T-cell (primary cell): ENCODE measurements around the gene CNTRL. TPM values are rescaled to one million over a fixed set of nuclear protein-coding genes. Genes with fewer than 3 reads are reported as not detected.

Experiments
- ATAC-seq, 4 experiments: fragments of 200-7000 bp in 3 of 4; fragments of 150-1000 bp in 1 of 4; cut with Tn5 transposase; replicated peaks in 1 of 4; 1 replicate in 3 of 4; 2 replicates in 1 of 4; pipeline ENCODE4 v1.10.0; 2021; ENCODE audit warnings: moderate library complexity in 3 of 4, mild to moderate bottlenecking in 2 of 4, moderate number of reproducible peaks in 1 of 4
- CTCF ChIA-PET, 2 donors: fragments of 300-600 bp; sonication (Branson Sonifier 250); formaldehyde crosslinking; loops; one replicate each; lab custom pipeline; 2022; ENCODE audit warnings: antibody characterized with exemption in 2 of 2; lab: Charles Lee
- POLR2A ChIA-PET, 2 donors: fragments of 300-600 bp; sonication (Branson Sonifier 250); formaldehyde crosslinking; loops; one replicate each; lab custom pipeline; 2022; ENCODE audit warnings: antibody characterized with exemption in 2 of 2; lab: Charles Lee
- DNase-seq, 35 experiments: peaks; one replicate each; pipeline versions ENCODE4 v3.0.0 to v3.0.0-alpha.2; 2013 to 2023
- H3K27ac ChIP-seq: one replicate; pipeline ENCODE4 v1.5.1; 2013; ENCODE audit warnings: low read length
- H3K27me3 ChIP-seq, 2 experiments: replicated peaks in 1 of 2; 1 replicate in 1 of 2; 2 replicates in 1 of 2; pipeline versions ENCODE4 v1.6.1 to v1.7.0; 2013; ENCODE audit warnings: low read length in 1 of 2, mixed read lengths in 1 of 2; ENCODE audit not compliant: control insufficient read depth in 2 of 2, insufficient read depth in 2 of 2; ENCODE audit errors: extremely low read depth in 1 of 2
- H3K36me3 ChIP-seq, 2 donors: 1 replicate in 1 of 2; 2 replicates in 1 of 2; pipeline versions ENCODE4 v1.6.1 to v1.7.0; 2013; ENCODE audit warnings: low read length in 1 of 2; ENCODE audit not compliant: control insufficient read depth in 2 of 2, insufficient read depth in 1 of 2; ENCODE audit errors: extremely low read depth in 1 of 2
- H3K4me1 ChIP-seq, 2 experiments: 1 replicate in 1 of 2; 2 replicates in 1 of 2; pipeline versions ENCODE4 v1.6.1 to v1.7.0; 2013; ENCODE audit warnings: low read length in 2 of 2, mixed read lengths in 1 of 2; ENCODE audit not compliant: insufficient read depth in 2 of 2, control insufficient read depth in 1 of 2; ENCODE audit errors: extremely low read depth in 1 of 2
- H3K4me3 ChIP-seq, 2 donors: 1 replicate in 1 of 2; 2 replicates in 1 of 2; pipeline versions ENCODE4 v1.5.1 to v1.7.0; 2013; ENCODE audit warnings: mild to moderate bottlenecking in 2 of 2, low read length in 1 of 2, moderate library complexity in 1 of 2; ENCODE audit not compliant: control insufficient read depth in 1 of 2; ENCODE audit errors: extremely low read depth in 1 of 2
- H3K9me3 ChIP-seq: 2 replicates; pipeline ENCODE4 v1.7.0; 2013
- H3K27ac Mint-ChIP-seq, 2 donors: one replicate each; pipeline ENCODE4 v1.8.0; 2020 to 2021; ENCODE audit warnings: mild to moderate bottlenecking in 2 of 2, mixed read lengths in 2 of 2
- H3K27me3 Mint-ChIP-seq, 2 donors: one replicate each; pipeline ENCODE4 v1.8.0; 2021 to 2022; ENCODE audit warnings: mixed read lengths in 2 of 2
- H3K36me3 Mint-ChIP-seq: one replicate; pipeline ENCODE4 v1.8.0; 2021; ENCODE audit warnings: mixed read lengths
- H3K4me1 Mint-ChIP-seq, 3 donors: one replicate each; pipeline ENCODE4 v1.8.0; 2020 to 2022; ENCODE audit warnings: mixed read lengths in 3 of 3, mild to moderate bottlenecking in 1 of 3
- H3K4me3 Mint-ChIP-seq, 3 donors: one replicate each; pipeline ENCODE4 v1.8.0; 2020 to 2022; ENCODE audit warnings: mild to moderate bottlenecking in 3 of 3, mixed read lengths in 3 of 3, moderate library complexity in 3 of 3
- H3K9me3 Mint-ChIP-seq, 3 donors: one replicate each; pipeline ENCODE4 v1.8.0; 2020 to 2022; ENCODE audit warnings: mixed read lengths in 3 of 3
- WGBS: methylation state at CpG from one replicate; pipeline ENCODE4 v1.1.5; 2013; ENCODE audit warnings: missing lambda C conversion rate; ENCODE audit not compliant: insufficient coverage; 5-methylcytosine and 5-hydroxymethylcytosine counted together
- total RNA-seq, 35 experiments: library from RNA in 6 of 35; stranded (reverse) in 6 of 35; fragments of 120-200 nt in 1 of 35; gene quantifications; one replicate each; pipeline versions ENCODE4 v1.2.1 to v1.2.4 and lab custom pipeline; 2013 to 2026

The CNTRL gene
- total RNA-seq, 5 donors from 2014 or later (not counting 1 experiment from before 2014, with no cell fraction given): 84.6 to 101 (median 93.7) TPM

GRCh38 chr9:121204121-121204520, 129.4 kb downstream of the CNTRL start:
- H3K27ac Mint-ChIP-seq: no peak overlapping the region
- no peaks in the 10 kb centered on the region for H3K9me3 Mint-ChIP-seq
- Histone ChIP-seq H3K27me3 (no peaks in the 10 kb centered on the region), H3K9me3 (no peaks in the 10 kb centered on the region), H3K4me1 (peaks cover 11 to 23% of the 10 kb centered on the region in 2 experiments), H3K36me3 (no peaks in the 10 kb centered on the region), H3K4me3 (no peak overlapping the region), H3K27ac (no peak overlapping the region)
- ChIA-PET POLR2A (no interaction called here), CTCF (no interaction called here)
- no CpG with 5 or more reads among the region's 2 CpGs for WGBS
- DNase-seq (no peak), ATAC-seq (no peak)
- H3K4me3 Mint-ChIP-seq: no peak overlapping the region
- H3K27me3 Mint-ChIP-seq: no peaks in the 10 kb centered on the region
- H3K4me1 Mint-ChIP-seq: peaks cover 35 to 49% (median 40%) of the 10 kb centered on the region in 3 donors
- no peaks in the 10 kb centered on the region for H3K36me3 Mint-ChIP-seq

GRCh38 chr9:121204611-121205010, 129.9 kb downstream of the CNTRL start:
- H3K4me1 ChIP-seq: peaks cover 11 to 18% of the 10 kb centered on the region in 2 experiments
- Mint-ChIP-seq H3K4me1 (peaks cover 30 to 45% (median 35%) of the 10 kb centered on the region in 3 donors), H3K27me3 (no peaks in the 10 kb centered on the region), H3K9me3 (no peaks in the 10 kb centered on the region), H3K27ac (no peak overlapping the region), H3K4me3 (no peak overlapping the region), H3K36me3 (no peaks in the 10 kb centered on the region)
- no peak overlapping the region for H3K4me3 ChIP-seq
- no peak for DNase-seq
- H3K27ac ChIP-seq: no peak overlapping the region
- CTCF ChIA-PET: no interaction called here
- H3K27me3 ChIP-seq: no peaks in the 10 kb centered on the region
- H3K9me3 ChIP-seq: no peaks in the 10 kb centered on the region
- POLR2A ChIA-PET: no interaction called here
- H3K36me3 ChIP-seq: no peaks in the 10 kb centered on the region
- no peak for ATAC-seq

- Histone ChIP-seq H3K27ac (no peak overlapping the region), H3K4me1 (peaks cover 10 to 11% of the 10 kb centered on the region in 2 experiments), H3K27me3 (no peaks in the 10 kb centered on the region), H3K4me3 (no peak overlapping the region), H3K36me3 (peaks cover 0 to 2% of the 10 kb centered on the region in 2 donors), H3K9me3 (no peaks in the 10 kb centered on the region)
- ChIA-PET CTCF (no interaction called here), POLR2A (no interaction called here)
- WGBS: 100% methylated on average over 4 of the region's 8 CpGs
- ATAC-seq (no peak), DNase-seq (no peak)
- peaks cover 19 to 36% (median 25%) of the 10 kb centered on the region in 3 donors for H3K4me1 Mint-ChIP-seq
- no peaks in the 10 kb centered on the region for H3K36me3 Mint-ChIP-seq
- no peaks in the 10 kb centered on the region for H3K9me3 Mint-ChIP-seq
- no peak overlapping the region for H3K27ac Mint-ChIP-seq
- H3K4me3 Mint-ChIP-seq: no peak overlapping the region
- H3K27me3 Mint-ChIP-seq: no peaks in the 10 kb centered on the region
These were observed 132.0 kb downstream of the CNTRL start for GRCh38 chr9:121206516-121207370.

GRCh38 chr9:121207371-121207940, 132.7 kb downstream of the CNTRL start:
- H3K27me3 ChIP-seq: no peaks in the 10 kb centered on the region
- H3K36me3 Mint-ChIP-seq: no peaks in the 10 kb centered on the region
- peaks cover 0 to 2% of the 10 kb centered on the region in 2 donors for H3K36me3 ChIP-seq
- ATAC-seq (peak in 3 of 4 experiments; percentile 55 to 69 (median 60)), DNase-seq (no peak)
- CTCF ChIA-PET: interaction anchor here in 1 of 2 donors (0.6 kb wide), 1 partner anchor 131 kb away, joined by 4 read pairs; no protein-coding TSS in a partner anchor
- no peaks in the 10 kb centered on the region for H3K9me3 Mint-ChIP-seq
- no peaks in the 10 kb centered on the region for H3K9me3 ChIP-seq
- no CpG with 5 or more reads among the region's 2 CpGs for WGBS
- no peak overlapping the region for H3K27ac Mint-ChIP-seq
- H3K4me1 ChIP-seq: peaks cover 5 to 7% of the 10 kb centered on the region in 2 experiments
- H3K27ac ChIP-seq: no peak overlapping the region
- no peak overlapping the region for H3K4me3 Mint-ChIP-seq
- POLR2A ChIA-PET: interaction anchor here (0.6 kb wide), 2 partner anchors 75 to 404 kb away, joined by 3 to 5 read pairs; no protein-coding TSS in a partner anchor
- no peak overlapping the region for H3K4me3 ChIP-seq
- peaks cover 12 to 29% (median 19%) of the 10 kb centered on the region in 3 donors for H3K4me1 Mint-ChIP-seq
- H3K27me3 Mint-ChIP-seq: no peaks in the 10 kb centered on the region

- H3K9me3 Mint-ChIP-seq: no peaks in the 10 kb centered on the region
- peaks cover 12 to 30% (median 25%) of the 10 kb centered on the region in 3 donors for H3K4me1 Mint-ChIP-seq
- peaks cover 0 to 2% of the 10 kb centered on the region in 2 donors for H3K36me3 ChIP-seq
- no peaks in the 10 kb centered on the region for H3K27me3 Mint-ChIP-seq
- no peaks in the 10 kb centered on the region for H3K9me3 ChIP-seq
- WGBS: 57% methylated on average over 1 of the region's 5 CpGs
- H3K27me3 ChIP-seq: no peaks in the 10 kb centered on the region
- no peak for ATAC-seq
- H3K27ac ChIP-seq: no peak overlapping the region
- ChIA-PET POLR2A (no interaction called here), CTCF (interaction anchor here in 1 of 2 donors (1.0 to 1.1 kb wide), 2 partner anchors 14 to 89 kb away, joined by 3 read pairs; no protein-coding TSS in a partner anchor)
- H3K36me3 Mint-ChIP-seq: no peaks in the 10 kb centered on the region
- H3K4me3 ChIP-seq: no peak overlapping the region
- peaks cover 4 to 12% of the 10 kb centered on the region in 2 experiments for H3K4me1 ChIP-seq
- no peak overlapping the region for H3K27ac Mint-ChIP-seq
- DNase-seq: no peak
- no peak overlapping the region for H3K4me3 Mint-ChIP-seq
These were observed 135.8 kb downstream of the CNTRL start for GRCh38 chr9:121210536-121210935.

GRCh38 chr9:121213136-121213806, 138.5 kb downstream of the CNTRL start:
- CTCF ChIA-PET: interaction anchor here (0.5 to 1.6 kb wide), 7 partner anchors 27 to 692 kb away, joined by 3 to 6 read pairs (median 3); no protein-coding TSS in a partner anchor
- POLR2A ChIA-PET: interaction anchor here in 1 of 2 donors (0.6 kb wide), 1 partner anchor 460 kb away, joined by 4 read pairs; no protein-coding TSS in a partner anchor
- H3K36me3 Mint-ChIP-seq: peaks cover 10% of the 10 kb centered on the region
- Histone ChIP-seq H3K27me3 (no peaks in the 10 kb centered on the region), H3K36me3 (peaks cover 2 to 4% of the 10 kb centered on the region in 2 donors), H3K4me1 (peaks cover 0 to 7% of the 10 kb centered on the region in 2 experiments), H3K4me3 (no peak overlapping the region), H3K27ac (no peak overlapping the region), H3K9me3 (no peaks in the 10 kb centered on the region)
- H3K9me3 Mint-ChIP-seq: no peaks in the 10 kb centered on the region
- peak in 34 of 35 experiments; percentile 14 to 75 (median 46) for DNase-seq
- H3K4me3 Mint-ChIP-seq: no peak overlapping the region
- no peaks in the 10 kb centered on the region for H3K27me3 Mint-ChIP-seq
- peaks cover 5 to 11% (median 7%) of the 10 kb centered on the region in 3 donors for H3K4me1 Mint-ChIP-seq
- 22% methylated on average over 8 of the region's 9 CpGs for WGBS
- ATAC-seq: peak in 3 of 4 experiments; percentile 63 to 75 (median 68)
- H3K27ac Mint-ChIP-seq: no peak overlapping the region
